Measurements from ENCODE around the gene NMD3.

DNA sequence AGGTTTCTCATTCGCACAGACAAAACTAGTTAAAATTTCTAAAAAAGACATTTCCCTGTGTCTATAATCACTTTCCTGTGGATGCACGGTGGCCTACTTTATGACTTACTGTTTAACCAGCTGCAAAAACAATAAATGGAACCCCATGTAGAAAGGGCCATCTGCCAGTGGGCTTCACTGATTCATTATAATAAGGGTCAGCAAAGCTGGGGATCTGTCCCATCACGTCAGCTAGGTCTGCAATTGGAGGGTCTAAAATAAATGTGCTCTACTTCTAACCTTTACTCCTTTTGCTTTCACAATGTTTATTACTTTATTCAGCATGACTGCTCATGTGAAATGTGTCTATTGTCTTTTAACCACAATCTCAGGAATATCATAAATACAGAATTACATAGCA, 43.1 kb upstream of the NMD3 start:
- TF ChIP-seq CTCF (IDR thresholded peaks at IDR 0.05) (no peak), POLR2A (IDR thresholded peaks at IDR 0.05) (no peak)

Measured in adrenal gland (tissue), 5 donors.